ENCODE measurements around the gene EPHA6. TPM values are rescaled to one million over a fixed set of nuclear protein-coding genes. Genes with fewer than 3 reads are reported as not detected.

The EPHA6 gene
- total RNA-seq, 4 donors from 2014 or later = 2.1 to 7.0 (median 5.8) TPM

- intact Hi-C loops (cut with DNase I) = no loop called here
- Histone ChIP-seq H3K36me3 (no peaks in the 10 kb centered on the region), H3K9me3 (no peaks in the 10 kb centered on the region), H3K27me3 (no peaks in the 10 kb centered on the region), H3K4me1 (no peaks in the 10 kb centered on the region), H3K4me3 (replicated peaks in 1 of 3) (no peak overlapping the region), H3K27ac (no peak overlapping the region)
- WGBS, 2 donors = 87 to 91% methylated on average over 3 of the region's 3 CpGs
- TF ChIP-seq CTCF (IDR thresholded peaks at IDR 0.05) = no peak
- TF ChIP-seq POLR2A (IDR thresholded peaks at IDR 0.05) = no peak
- no peak for DNase-seq
These were observed 386.0 kb downstream of the EPHA6 start for GRCh38 chr3:97200387-97200786.

- H3K4me1 ChIP-seq = no peaks in the 10 kb centered on the region
- TF ChIP-seq CTCF (IDR thresholded peaks at IDR 0.05) (no peak), POLR2A (IDR thresholded peaks at IDR 0.05) (no peak)
- intact Hi-C loops (cut with DNase I) = no loop called here
- no peaks in the 10 kb centered on the region for H3K27me3 ChIP-seq
- no peaks in the 10 kb centered on the region for H3K9me3 ChIP-seq
- 81 to 90% methylated on average over 2 of the region's 2 CpGs for WGBS, 2 donors
- DNase-seq = no peak
- H3K27ac ChIP-seq = no peak overlapping the region
- no peak overlapping the region for H3K4me3 ChIP-seq (replicated peaks in 1 of 3)
- no peaks in the 10 kb centered on the region for H3K36me3 ChIP-seq
These were observed 387.4 kb downstream of the EPHA6 start for GRCh38 chr3:97201814-97202213.

GRCh38 chr3:97228966-97229365 lies 414.6 kb downstream of the EPHA6 start:
- 86% methylated on average over 1 of the region's 1 CpG for WGBS, 2 donors
- Histone ChIP-seq H3K36me3 (no peaks in the 10 kb centered on the region), H3K27ac (no peak overlapping the region), H3K4me3 (replicated peaks in 1 of 3) (no peak overlapping the region), H3K9me3 (no peaks in the 10 kb centered on the region), H3K27me3 (no peaks in the 10 kb centered on the region), H3K4me1 (peaks cover 0 to 5% of the 10 kb centered on the region in 2 donors)
- TF ChIP-seq CTCF (IDR thresholded peaks at IDR 0.05) = no peak
- TF ChIP-seq POLR2A (IDR thresholded peaks at IDR 0.05) = no peak
- DNase-seq = no peak
- intact Hi-C loops (cut with DNase I) = no loop called here

- 87 to 90% methylated on average over 3 of the region's 3 CpGs for WGBS, 2 donors
- Histone ChIP-seq H3K36me3 (no peaks in the 10 kb centered on the region), H3K27me3 (no peaks in the 10 kb centered on the region), H3K4me1 (peaks cover under 1 to 5% of the 10 kb centered on the region in 2 donors), H3K4me3 (replicated peaks in 1 of 3) (no peak overlapping the region), H3K27ac (no peak overlapping the region), H3K9me3 (no peaks in the 10 kb centered on the region)
- DNase-seq = no peak
- TF ChIP-seq POLR2A (IDR thresholded peaks at IDR 0.05) (no peak), CTCF (IDR thresholded peaks at IDR 0.05) (no peak)
- intact Hi-C loops (cut with DNase I) = no loop called here
These were observed 416.1 kb downstream of the EPHA6 start for GRCh38 chr3:97230486-97230885.

- Histone ChIP-seq H3K27me3 (no peaks in the 10 kb centered on the region), H3K36me3 (no peaks in the 10 kb centered on the region), H3K4me3 (replicated peaks in 1 of 3) (no peak overlapping the region), H3K9me3 (no peaks in the 10 kb centered on the region), H3K27ac (peak overlapping the region in 2 of 3 donors; percentile 11 to 21), H3K4me1 (peaks cover 10 to 12% of the 10 kb centered on the region in 2 donors)
- WGBS, 2 donors = 32 to 37% methylated on average over 5 of the region's 5 CpGs
- intact Hi-C loops (cut with DNase I) = no loop called here
- TF ChIP-seq POLR2A (IDR thresholded peaks at IDR 0.05) = no peak
- no peak for TF ChIP-seq CTCF (IDR thresholded peaks at IDR 0.05)
- peak; percentile 14 to 31 for DNase-seq
These were observed 418.1 kb downstream of the EPHA6 start for GRCh38 chr3:97232393-97233034.
